Fibroblast of skin of right quadriceps (primary cell): ENCODE data around the gene PRR18.
A peak's percentile ranks its signal among the peaks of the same experiment; 100 is the strongest.

Experiments used
- DNase-seq: peaks from one replicate; pipeline ENCODE4 v3.0.0-alpha.2; 2013

PRR18 gene

DNA sequence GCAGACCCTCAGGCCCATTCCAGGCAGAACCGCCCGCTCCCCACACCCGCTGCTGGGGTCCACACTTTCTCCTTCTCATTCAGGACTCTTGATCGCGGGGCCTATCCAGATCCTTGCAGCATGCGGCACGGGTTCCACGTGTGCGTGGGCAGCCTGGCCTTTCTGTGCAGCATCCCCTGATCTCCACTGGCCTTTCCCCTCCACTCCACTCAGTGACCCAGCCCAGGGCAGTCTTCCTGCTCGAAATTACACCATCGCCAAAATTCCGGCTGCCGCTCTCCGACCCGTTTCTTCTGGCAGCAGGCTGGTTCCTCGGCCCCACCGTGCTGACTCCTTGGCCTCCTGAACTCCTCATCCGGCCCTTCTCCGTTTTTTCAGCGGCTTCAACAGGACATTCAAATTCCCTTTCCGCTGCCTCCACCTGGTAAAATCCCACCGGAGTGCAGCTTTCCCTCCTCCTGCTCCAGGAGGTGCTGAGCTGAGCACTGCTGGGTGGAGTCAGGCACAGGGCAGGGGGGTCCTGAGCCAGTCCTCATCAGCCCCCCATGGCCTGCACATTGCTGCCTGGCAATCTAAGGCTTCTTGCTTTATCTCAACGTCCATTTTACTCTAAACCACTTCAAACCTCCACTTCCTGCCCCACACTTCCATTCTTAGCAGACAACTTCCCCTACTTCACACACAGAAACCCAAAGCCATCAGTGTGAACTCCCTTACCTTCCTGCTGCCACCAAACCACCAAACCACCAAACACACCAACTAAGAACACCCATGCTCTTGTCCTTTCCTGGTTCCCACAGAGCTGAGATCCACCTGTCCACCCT is 25.2 kb upstream of the PRR18 start:
- DNase-seq = no peak

- DNase-seq = no peak
These were observed 23.6 kb upstream of the PRR18 start for GRCh38 chr6:166331503-166332415.

GRCh38 chr6:166330612-166331011 is 22.4 kb upstream of the PRR18 start:
- DNase-seq = no peak

DNA sequence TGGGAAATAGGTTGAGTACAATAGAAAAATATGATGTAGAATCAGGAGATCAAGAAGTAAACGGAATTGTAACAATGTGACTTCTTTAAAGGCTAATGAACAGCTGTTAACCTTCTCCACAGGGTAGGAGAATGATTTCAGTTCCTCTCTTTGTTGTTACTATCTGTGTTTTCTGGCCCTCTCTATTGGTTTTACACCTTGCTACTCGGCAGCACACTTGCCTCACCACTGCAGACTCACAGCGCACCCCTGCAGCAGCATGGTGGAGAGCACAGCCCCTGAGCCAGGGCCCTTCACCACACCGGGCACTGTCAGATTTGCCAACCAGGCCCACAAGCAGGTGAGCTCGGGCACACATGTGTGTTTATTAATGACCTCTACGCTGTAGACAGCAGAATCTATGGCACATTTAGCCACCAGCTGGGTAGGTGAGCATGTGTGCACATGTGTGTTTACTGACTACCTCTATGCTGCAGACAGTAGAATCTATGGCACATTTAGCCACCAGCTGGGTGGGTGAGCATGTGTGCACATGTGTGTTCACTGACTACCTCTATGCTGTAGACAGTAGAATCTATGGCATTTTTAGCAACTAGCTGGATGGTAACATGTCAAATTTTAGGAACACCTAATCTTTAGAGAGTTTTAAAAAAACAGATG is 17.3 kb upstream of the PRR18 start:
- DNase-seq = no peak

DNA sequence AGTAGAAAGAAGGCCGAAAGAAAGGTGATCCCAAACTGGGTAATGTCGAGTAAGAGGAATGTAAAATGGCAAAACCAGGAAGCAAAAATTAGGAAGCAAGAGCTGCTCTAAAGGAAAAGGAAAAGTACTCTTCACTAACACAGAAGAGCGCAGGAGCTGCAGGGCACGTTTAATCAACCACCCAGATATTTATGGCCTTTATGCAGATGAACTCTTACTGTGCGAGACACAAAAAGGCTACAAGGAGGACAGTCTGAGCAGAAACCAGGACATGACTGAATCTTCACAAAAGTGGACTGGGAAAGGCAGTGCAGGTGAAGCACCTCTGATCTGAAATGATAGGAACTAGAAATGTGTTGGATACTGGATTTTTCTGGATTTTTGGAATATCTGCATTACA is 15.2 kb upstream of the PRR18 start:
- DNase-seq = no peak

DNA sequence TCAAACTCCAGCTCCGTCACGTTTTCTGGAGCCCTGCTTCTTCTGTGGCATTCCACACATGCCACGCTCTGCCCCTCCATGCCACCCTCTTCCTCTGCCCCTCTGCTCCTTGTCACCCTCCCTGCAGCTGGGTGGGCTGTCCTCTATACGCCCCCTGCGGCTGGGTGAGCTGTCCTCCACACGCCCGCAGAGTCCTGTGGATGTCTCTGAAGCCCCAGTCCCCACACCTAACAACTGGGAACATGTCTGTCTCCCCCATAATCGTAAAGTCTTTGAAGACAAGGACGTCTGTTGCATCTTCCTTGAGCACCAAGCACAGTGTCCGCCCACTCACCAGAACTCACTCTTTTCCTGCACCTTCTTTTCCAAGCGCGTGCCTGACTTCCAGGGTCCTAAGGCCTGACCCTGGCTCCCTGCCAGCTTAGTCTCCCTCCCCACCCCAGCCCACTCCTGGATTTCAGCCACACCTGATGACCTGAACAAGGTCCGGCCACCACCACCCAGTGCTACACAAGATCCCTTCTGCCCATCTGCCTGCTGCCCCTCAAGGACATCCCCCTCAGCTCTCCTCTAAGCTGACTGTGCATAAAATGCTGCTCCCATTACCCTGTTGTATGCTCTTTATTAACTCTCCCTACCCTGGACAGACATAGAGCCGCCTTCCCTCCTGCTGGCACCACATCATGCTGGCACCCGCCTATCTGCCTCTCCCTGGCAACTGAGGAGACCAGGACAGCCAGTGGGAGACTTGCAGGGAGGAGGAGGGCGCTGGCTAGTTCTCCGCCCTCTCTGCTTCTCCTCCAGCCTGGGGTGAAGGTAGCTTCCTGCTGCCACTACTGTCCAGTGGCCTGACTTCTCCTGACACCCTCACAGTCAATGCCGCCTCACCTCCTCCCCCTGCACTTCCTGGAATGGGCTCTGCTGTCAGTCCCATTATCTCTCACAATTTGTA is 10.7 kb upstream of the PRR18 start:
- no peak for DNase-seq

DNA sequence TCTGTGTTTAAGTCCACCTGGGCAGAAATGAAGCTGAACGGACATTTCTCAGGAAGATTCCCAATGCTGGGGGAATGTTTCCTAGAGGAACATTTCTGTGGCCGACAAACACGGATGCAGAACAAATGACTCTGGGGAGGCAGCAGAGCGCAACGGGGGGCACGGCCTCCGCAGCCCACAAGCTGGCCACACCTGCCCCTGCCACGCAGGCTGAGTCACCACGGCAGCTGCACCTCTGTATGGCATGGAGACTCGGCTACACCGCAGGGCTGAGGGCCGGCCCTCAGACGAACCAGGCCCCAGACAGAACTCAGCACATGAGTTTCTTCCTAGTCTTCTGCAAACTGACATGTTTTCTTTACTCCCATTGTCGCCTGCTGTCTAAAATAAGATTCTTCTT is 10.0 kb upstream of the PRR18 start:
- no peak for DNase-seq

DNA sequence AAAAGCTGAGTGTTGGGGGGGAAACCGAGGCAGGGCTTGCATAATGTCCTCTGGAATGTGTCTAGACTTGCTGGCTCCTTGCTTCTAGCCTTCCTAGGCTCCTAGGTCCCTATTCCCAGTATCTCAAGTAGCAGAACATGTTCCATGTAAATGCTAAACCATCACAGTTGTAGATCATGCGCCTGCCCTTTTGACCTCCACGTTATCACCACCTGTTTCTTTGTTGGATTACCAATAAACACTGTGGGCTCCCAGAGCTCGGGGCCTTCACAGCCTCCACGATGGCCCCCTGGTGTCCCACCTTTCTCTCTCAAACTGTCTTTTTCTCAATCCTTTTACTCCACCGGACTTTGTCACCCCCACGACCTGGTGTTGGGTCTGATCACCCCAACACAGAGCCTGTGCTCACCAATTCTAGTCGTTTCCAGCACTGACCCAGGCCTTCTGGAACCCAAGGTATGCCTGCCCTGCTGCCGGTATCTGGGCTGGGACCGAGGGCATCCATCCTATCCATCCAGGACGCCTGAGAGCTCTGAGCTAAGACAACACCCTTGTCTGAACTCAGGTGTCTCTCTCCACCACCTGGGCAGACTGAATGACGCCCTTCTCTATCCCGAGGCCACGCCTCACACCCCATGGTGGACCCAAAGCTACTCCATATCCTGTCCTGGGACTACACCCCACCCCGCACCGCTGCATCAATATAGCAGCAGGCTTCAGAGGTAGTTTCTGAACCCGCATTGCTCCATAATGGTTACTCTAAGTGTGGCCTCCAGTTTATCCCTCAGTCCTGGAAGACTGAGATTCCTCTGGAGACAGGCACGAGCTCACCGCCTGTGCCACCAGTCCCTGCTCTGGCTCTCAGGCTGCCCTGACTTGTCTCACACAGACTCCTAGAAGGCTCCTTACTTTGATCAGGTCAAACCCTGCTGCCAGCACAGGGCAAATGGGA is 9.3 kb upstream of the PRR18 start:
- DNase-seq = no peak

- no peak for DNase-seq
These were observed 7.2 kb upstream of the PRR18 start for GRCh38 chr6:166315436-166315835.

DNA sequence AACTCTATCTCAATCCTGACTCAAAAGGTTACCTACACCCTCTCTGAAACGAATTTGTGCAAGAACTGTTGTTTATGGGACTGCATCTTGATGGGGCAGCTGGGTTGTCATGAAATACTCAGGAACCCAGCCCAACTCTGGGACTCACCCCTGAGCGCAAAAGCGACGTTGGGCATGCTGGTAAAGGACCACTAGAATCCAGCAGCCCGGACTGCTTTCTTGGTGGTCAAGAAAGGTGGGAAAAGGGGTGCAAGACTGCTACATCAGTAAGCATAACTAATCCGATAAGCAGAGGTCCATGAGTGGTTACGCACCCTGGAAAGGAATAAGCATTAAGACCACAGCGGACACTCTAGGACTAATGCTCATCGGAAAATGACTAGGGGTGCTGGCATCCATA is 6.3 kb upstream of the PRR18 start:
- no peak for DNase-seq

DNA sequence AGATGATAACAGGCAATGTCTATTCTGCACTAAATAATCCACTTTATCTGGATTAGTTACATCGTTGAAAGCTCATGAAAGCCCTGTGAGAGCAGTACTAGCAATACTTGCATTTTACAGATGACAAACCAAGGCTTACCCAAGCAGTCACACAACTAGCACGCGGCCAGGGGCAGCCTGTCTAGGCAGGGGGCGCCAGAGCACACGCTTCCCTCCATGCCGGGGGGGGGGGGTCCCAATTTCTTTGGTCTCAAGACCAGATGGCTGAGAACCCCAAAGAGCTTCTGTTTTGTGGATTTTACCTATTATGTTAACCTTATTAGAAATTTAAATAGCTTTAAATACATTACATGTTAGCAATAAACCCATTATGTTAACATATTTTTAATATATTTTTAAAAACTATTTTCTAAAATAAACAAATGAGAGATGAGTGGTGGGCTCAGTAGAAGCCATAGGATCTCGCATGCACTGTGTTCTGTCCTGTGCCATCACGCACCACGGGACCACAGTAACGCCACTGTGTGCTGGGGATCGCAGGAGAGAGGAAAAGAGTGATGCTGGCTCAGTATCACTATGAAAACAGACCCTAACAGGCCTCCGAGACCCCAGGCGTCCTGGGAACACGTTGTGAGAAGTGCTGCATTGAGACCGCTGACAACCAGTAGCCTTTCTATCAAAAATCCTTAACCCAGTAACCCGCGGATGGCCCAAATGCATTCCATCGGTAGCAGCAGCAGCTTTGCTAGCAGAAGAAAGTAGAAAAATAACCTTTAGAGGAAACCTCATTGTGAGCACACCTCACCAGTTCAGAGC is 5.3 kb upstream of the PRR18 start:
- DNase-seq = peak; percentile 9

GRCh38 chr6:166312832-166313231 is 4.6 kb upstream of the PRR18 start:
- DNase-seq = no peak

- DNase-seq = no peak
These were observed 2.4 kb upstream of the PRR18 start for GRCh38 chr6:166310634-166311033.

DNA sequence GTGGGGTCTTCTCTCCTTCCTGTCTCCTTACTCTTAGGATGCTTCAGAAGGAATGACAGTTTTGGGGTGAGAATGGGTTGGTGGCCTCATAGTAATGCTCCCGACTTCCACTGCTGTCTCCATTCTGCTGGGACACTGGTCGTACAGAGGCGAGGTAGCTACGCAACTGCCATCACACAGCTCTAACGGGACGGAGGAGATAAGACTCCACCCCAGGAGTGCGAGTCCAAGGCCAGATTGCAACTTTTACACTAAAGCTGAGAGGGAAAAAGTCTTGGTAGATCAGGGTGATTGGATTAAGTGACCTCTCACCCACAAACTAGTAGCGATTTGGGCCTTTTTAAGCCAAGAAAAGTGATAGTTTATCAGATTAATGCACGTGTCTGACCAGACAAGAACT is 1.8 kb upstream of the PRR18 start:
- no peak for DNase-seq

GRCh38 chr6:166308769-166309589 is 787 bp upstream of the PRR18 start:
- DNase-seq = no peak

DNA sequence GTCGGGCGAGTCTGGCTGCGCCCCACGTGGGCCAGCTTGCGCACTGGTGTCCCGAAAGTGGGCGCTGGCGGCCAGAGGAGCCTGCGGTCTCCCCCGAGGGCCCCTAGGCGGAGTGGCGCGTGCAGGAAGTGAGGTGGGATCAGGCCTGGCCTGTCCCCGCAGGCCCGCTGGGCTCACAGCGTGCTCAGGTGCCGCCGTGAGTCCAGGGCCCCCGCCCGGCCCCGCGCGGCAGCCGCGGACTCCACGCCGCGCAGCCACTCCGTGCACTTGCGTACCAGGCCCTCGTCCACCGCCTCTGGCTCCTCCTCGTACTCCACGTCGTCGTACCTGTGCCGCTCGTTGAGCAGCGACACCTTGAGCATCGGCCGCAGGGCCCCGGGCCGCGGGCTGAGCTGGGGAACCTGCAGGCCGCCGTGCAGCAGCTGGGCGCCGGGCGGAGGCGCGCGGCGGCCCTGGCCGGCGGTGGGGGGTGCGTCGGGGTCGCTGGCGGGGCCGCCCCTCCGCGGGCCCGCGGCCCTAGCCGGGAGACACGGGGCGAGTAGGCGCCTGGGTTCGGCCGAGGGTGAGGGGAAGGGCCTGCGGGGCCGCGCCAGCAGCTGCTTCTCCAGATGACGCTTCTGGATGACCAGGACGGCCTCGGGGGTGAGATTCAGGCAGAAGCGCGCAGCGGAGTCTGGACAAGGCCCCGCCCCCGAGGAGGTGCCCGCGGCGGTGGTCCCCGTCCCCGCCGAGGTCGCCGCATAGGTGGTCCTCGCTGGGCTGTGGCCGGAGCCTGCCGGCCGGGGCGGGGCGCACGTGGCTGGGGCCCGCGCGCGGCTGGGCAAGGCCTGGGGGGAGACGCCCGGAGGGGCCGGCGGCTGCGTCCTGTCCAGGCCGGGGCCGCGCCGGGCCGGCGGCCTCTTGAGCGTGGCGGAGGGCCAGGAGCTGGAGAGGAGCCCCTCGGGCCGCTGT is 835 bp downstream of the PRR18 start:
- DNase-seq = no peak

DNA sequence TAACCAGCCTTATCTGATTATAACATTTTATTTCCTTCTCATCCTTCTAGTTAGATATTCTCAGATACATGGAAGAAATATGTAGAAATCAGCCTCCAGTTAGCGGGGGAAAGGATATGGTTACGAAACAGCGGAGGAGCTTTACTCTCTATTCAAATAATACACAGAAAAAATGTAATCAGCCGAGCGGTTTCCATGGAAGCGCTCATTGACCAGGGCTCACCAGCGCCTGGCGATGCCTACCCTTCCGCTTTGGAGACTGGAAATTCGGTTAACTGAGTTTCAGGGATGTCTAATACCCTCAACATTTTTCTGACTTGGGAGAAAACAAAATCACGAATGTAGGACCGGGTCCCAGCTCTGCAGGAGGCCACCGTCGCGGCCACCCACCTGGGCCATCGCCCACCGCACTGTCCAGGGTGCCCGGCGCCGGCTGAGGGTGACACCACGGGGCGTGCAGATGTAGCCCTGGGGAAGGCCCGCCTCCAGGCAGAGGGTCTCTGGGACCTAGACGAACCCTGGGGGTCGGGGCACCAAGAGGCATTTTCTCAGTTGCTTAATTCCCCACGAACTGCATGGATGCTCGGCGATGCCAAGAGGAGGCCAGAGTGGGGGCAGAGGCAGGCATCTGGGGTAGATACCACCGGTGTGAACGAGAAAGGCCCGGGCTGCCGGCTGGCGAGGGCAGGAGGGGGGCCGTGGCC is 1.7 kb downstream of the PRR18 start:
- no peak for DNase-seq
